OCI-LY7 (cell line): ENCODE measurements around the gene COG2. TPM values are rescaled to one million over a fixed set of nuclear protein-coding genes. Genes with fewer than 3 reads are reported as not detected.
"Not testable (repeated sequence)": the region's sequence is repeated elsewhere in the genome, so short reads cannot be mapped to it uniquely, and the experiment has no call there.

ENCODE experiments used
- BruUV-seq: library from RNA; stranded (reverse); fragments of 400-500 nt; replicated peaks from 2 replicates; lab custom pipeline; 2021; lab: Mats Ljungman, UMichigan
- CTCF ChIA-PET: fragments of 300-600 bp; sonication (Branson Sonifier 250); formaldehyde crosslinking; loops from one replicate; lab custom pipeline; 2022; ENCODE audit warnings: antibody characterized with exemption; ENCODE audit not compliant: unreplicated experiment; lab: Charles Lee
- POLR2A ChIA-PET: fragments of 300-600 bp; sonication (Branson Sonifier 250); formaldehyde crosslinking; loops from one replicate; lab custom pipeline; 2022; ENCODE audit warnings: antibody characterized with exemption; lab: Charles Lee
- DNase-seq: peaks from one replicate; pipeline ENCODE4 v3.0.0-alpha.2; 2015; ENCODE audit warnings: low spot score
- H2AFZ ChIP-seq: fragments of 200-600 bp; sonication (generic), shearing (Covaris generic); 2 replicates; pipeline ENCODE4 v1.6.1; 2014; ENCODE audit warnings: mild to moderate bottlenecking, antibody characterized with exemption, low read length, moderate library complexity
- H3K27ac ChIP-seq: fragments of 200-600 bp; sonication (generic); 2 replicates; pipeline ENCODE4 v1.5.1; 2014; ENCODE audit warnings: mixed run types, low read depth, mild to moderate bottlenecking, moderate library complexity, low read length, inconsistent platforms; ENCODE audit not compliant: poor library complexity, severe bottlenecking
- H3K36me3 ChIP-seq: fragments of 200-600 bp; sonication (generic); 2 replicates; pipeline ENCODE4 v1.6.1; 2014; ENCODE audit warnings: mild to moderate bottlenecking, antibody characterized with exemption, low read length, moderate library complexity, mixed read lengths; ENCODE audit not compliant: insufficient read depth
- H3K4me1 ChIP-seq: fragments of 200-600 bp; sonication (generic); 2 replicates; pipeline ENCODE4 v1.5.1; 2014; ENCODE audit warnings: mild to moderate bottlenecking, low read length; ENCODE audit not compliant: insufficient read depth, poor library complexity, severe bottlenecking
- H3K4me2 ChIP-seq: fragments of 200-600 bp; sonication (generic); 2 replicates; pipeline ENCODE4 v1.6.1; 2014; ENCODE audit warnings: mild to moderate bottlenecking, low read length
- H3K4me3 ChIP-seq: fragments of 200-600 bp; sonication (generic); 2 replicates; pipeline ENCODE4 v1.5.1; 2014; ENCODE audit warnings: mild to moderate bottlenecking, low read depth, low read length; ENCODE audit not compliant: poor library complexity, severe bottlenecking
- H3K79me2 ChIP-seq: fragments of 200-600 bp; sonication (generic); 2 replicates; pipeline ENCODE4 v1.6.1; 2016; ENCODE audit warnings: low read depth, mild to moderate bottlenecking, low read length, moderate library complexity, mixed read lengths; ENCODE audit not compliant: insufficient read depth
- H3K9me2 ChIP-seq: fragments of 200-600 bp; sonication (generic); 2 replicates; pipeline ENCODE4 v1.6.1; 2016; ENCODE audit warnings: mild to moderate bottlenecking, low read length, mixed read lengths; ENCODE audit not compliant: insufficient read depth
- H3K9me3 ChIP-seq: fragments of 200-600 bp; sonication (generic); 2 replicates; pipeline ENCODE4 v1.6.1; 2014; ENCODE audit warnings: mild to moderate bottlenecking, mixed run types, low read length, mixed read lengths
- H4K20me1 ChIP-seq: fragments of 200-600 bp; sonication (generic); 2 replicates; pipeline ENCODE4 v1.6.1; 2014; ENCODE audit warnings: mild to moderate bottlenecking, antibody characterized with exemption, low read length, moderate library complexity, mixed read lengths; ENCODE audit not compliant: insufficient read depth
- EZH2phosphoT487 ChIP-seq: fragments of 200-600 bp; sonication (generic); IDR thresholded peaks from 2 replicates; pipeline ENCODE4 v1.6.1; 2018; ENCODE audit warnings: low read depth, borderline replicate concordance, mild to moderate bottlenecking, mixed run types, antibody characterized with exemption, low read length, moderate library complexity, mixed read lengths
- intact Hi-C: fragments of 100-400 bp; cut with micrococcal nuclease; formaldehyde crosslinking; loops from one replicate; pipeline ENCODE4 v1.10.0; 2022; ENCODE audit not compliant: unreplicated experiment
- total RNA-seq, 2 experiments: library from RNA; depleted of rRNA in 1 of 2; stranded (reverse); fragments of >200 nt in 1 of 2; shearing (Covaris generic) in 1 of 2; gene quantifications; 2 replicates each; pipeline ENCODE4 v1.2.3, GENCODE V29; 2014 to 2022
- TF ChIP-seq, protein P1 (sequence below): fragments of 200-600 bp; sonication (generic); conservative IDR thresholded peaks from 2 replicates; pipeline ENCODE4 v1.5.1; 2014; ENCODE audit warnings: mild to moderate bottlenecking, antibody characterized with exemption, low read length, moderate library complexity, mixed read lengths

The COG2 gene
- total RNA-seq, 2 experiments from 2014 or later = 30.5 to 35.3 TPM

DNA sequence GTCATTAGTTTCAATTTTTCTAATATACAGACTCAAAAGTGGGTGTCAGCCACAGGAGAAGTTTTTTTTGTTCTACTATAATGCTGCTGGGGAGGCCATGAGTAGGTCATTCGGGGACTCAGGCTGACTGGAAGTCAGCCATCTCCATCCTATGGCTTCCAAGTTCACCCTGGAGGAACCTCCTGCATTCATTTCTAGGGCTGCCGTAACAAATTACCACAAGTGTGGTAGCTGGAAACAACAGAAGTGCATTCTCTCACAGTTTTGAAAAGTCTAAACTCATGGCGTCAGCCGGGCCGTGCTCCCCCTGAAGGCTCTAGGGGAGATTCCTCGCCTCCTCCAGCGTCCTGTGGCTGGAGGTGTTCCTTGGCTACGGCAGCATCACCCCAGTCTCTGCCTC is 53.9 kb downstream of the COG2 start:
- Histone ChIP-seq H2AFZ (no peak overlapping the region), H3K9me2 (no peaks in the 10 kb centered on the region), H3K4me2 (no peak overlapping the region), H3K4me1 (no peaks in the 10 kb centered on the region), H3K9me3 (no peaks in the 10 kb centered on the region), H4K20me1 (no peaks in the 10 kb centered on the region), H3K4me3 (no peak overlapping the region), H3K79me2 (no peaks in the 10 kb centered on the region), H3K36me3 (peaks cover 34% of the 10 kb centered on the region), H3K27ac (no peak overlapping the region)
- no peak for DNase-seq
- intact Hi-C loops = no loop called here
- BruUV-seq = no TSS peak
- TF ChIP-seq, protein P1, sequence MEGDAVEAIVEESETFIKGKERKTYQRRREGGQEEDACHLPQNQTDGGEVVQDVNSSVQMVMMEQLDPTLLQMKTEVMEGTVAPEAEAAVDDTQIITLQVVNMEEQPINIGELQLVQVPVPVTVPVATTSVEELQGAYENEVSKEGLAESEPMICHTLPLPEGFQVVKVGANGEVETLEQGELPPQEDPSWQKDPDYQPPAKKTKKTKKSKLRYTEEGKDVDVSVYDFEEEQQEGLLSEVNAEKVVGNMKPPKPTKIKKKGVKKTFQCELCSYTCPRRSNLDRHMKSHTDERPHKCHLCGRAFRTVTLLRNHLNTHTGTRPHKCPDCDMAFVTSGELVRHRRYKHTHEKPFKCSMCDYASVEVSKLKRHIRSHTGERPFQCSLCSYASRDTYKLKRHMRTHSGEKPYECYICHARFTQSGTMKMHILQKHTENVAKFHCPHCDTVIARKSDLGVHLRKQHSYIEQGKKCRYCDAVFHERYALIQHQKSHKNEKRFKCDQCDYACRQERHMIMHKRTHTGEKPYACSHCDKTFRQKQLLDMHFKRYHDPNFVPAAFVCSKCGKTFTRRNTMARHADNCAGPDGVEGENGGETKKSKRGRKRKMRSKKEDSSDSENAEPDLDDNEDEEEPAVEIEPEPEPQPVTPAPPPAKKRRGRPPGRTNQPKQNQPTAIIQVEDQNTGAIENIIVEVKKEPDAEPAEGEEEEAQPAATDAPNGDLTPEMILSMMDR = no peak
- ChIA-PET CTCF (no interaction called here), POLR2A (no interaction called here)

DNA sequence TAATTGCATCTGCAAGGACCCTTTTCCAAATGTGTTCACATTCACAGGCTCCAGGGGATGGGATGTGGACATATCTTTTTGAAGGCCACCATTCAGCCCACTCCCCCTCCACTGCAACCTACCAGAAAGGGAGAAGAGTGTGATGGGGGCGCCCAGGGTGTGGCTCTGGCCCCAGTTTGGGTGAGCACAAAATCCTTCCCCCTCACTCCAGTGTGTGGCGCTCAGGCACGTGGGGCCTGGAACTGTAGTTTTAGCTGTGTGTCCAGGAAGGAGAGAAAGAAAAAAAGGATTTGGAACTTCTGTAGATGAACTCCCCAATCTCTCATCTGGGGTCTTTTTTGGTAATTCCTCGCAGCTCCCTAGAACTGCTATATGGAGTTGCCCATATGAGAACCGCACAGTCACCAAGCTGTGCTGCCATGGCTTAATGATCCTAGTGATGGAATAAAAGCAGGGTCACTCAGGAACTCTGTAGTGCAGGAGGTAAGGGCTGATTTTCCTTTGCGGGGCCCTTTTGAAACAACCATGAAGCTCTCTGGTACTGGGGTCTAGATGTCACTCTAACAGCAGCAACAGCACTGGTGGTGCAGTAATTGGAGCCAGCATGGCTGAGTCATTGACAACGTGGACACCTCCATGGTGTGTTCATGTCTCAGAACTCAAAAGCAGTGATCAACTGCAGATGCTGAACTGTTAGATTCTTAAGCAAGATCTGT is 54.6 kb downstream of the COG2 start:
- no TSS peak for BruUV-seq
- intact Hi-C loops = no loop called here
- H3K4me3 ChIP-seq = no peak overlapping the region
- DNase-seq = no peak
- H3K9me2 ChIP-seq = no peaks in the 10 kb centered on the region
- POLR2A ChIA-PET = no interaction called here
- TF ChIP-seq, protein P1 = no peak
- no peak for TF ChIP-seq EZH2phosphoT487
- no peak overlapping the region for H2AFZ ChIP-seq
- no peaks in the 10 kb centered on the region for H3K4me1 ChIP-seq
- no peaks in the 10 kb centered on the region for H4K20me1 ChIP-seq
- CTCF ChIA-PET = no interaction called here
- H3K9me3 ChIP-seq = no peaks in the 10 kb centered on the region
- H3K79me2 ChIP-seq = no peaks in the 10 kb centered on the region
- H3K27ac ChIP-seq = no peak overlapping the region
- peaks cover 28% of the 10 kb centered on the region for H3K36me3 ChIP-seq
- no peak overlapping the region for H3K4me2 ChIP-seq

DNA sequence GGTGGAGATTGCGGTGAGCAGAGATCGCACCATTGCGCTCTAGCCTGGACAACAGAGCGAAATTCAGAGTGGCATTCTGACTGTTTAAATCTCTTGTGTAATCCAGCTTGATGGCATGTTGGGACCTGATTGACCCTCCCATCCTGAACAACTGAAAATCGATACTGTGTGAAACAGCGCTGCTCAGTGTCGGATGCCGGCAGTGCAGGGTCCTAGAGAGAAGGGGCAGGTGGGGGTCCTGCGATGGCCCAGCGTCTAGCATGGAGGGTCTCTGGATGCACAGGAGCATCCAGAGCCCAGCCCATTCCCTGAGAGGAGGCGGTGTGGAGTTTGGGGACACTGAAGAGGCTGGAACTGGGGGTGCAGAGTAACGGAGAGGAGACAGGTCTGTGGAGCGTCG is 55.8 kb downstream of the COG2 start:
- no peak overlapping the region for H3K27ac ChIP-seq
- H3K9me3 ChIP-seq = no peaks in the 10 kb centered on the region
- no peaks in the 10 kb centered on the region for H3K4me1 ChIP-seq
- no peak overlapping the region for H3K4me3 ChIP-seq
- H3K36me3 ChIP-seq = peaks cover 15% of the 10 kb centered on the region
- no peaks in the 10 kb centered on the region for H3K9me2 ChIP-seq
- TF ChIP-seq EZH2phosphoT487 = no peak
- TF ChIP-seq, protein P1 = no peak
- H2AFZ ChIP-seq = no peak overlapping the region
- POLR2A ChIA-PET = no interaction called here
- no peaks in the 10 kb centered on the region for H3K79me2 ChIP-seq
- DNase-seq = no peak
- CTCF ChIA-PET = no interaction called here
- no peak overlapping the region for H3K4me2 ChIP-seq
- intact Hi-C loops = no loop called here
- BruUV-seq = no TSS peak
- H4K20me1 ChIP-seq = no peaks in the 10 kb centered on the region

DNA sequence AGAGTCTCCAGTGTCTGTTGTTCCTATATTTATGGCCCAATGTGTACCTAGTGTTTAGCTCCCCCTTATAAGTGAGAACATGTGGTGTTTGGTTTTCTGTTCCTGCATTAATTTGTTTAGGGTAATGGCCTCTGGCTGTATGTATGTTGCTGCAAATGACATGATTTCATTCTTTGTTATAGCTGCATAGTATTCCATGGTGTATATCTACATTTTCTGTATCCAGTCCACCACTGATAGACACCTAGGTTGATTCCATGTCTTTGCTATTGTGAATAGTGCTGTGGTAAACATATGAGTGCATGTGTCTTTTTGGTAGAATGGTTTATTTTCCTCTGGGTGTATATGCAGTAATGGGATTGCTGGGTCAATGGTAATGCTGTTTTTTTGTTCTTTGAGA is 56.7 kb downstream of the COG2 start:
- H3K9me3 ChIP-seq, H3K9me2 ChIP-seq, H3K4me1 ChIP-seq, BruUV-seq, H3K4me2 ChIP-seq, H3K27ac ChIP-seq, H3K79me2 ChIP-seq, H3K4me3 ChIP-seq, intact Hi-C loops, CTCF ChIA-PET, POLR2A ChIA-PET, DNase-seq, H2AFZ ChIP-seq, H4K20me1 ChIP-seq, H3K36me3 ChIP-seq: not testable (repeated sequence)
